Immature natural killer cell (primary cell): ENCODE measurements around the gene LAMC3. TPM values are rescaled to one million over a fixed set of nuclear protein-coding genes. Genes with fewer than 3 reads are reported as not detected.

ENCODE experiments used
- DNase-seq, 3 donors: peaks; one replicate each; pipeline ENCODE4 v3.0.0; 2022; ENCODE audit warnings: mixed read lengths in 1 of 3
- H3K27ac Mint-ChIP-seq, 6 donors: one replicate each; pipeline ENCODE4 v1.8.0; 2020; ENCODE audit warnings: mixed read lengths in 6 of 6, mild to moderate bottlenecking in 5 of 6, inconsistent platforms in 4 of 6, moderate library complexity in 3 of 6
- H3K27me3 Mint-ChIP-seq, 3 donors: one replicate each; pipeline ENCODE4 v1.8.0; 2020 to 2021; ENCODE audit warnings: low read depth in 3 of 3, mild to moderate bottlenecking in 3 of 3, mixed read lengths in 3 of 3, moderate library complexity in 3 of 3, inconsistent platforms in 1 of 3
- H3K36me3 Mint-ChIP-seq, 3 donors: one replicate each; pipeline ENCODE4 v1.8.0; 2020; ENCODE audit warnings: mixed read lengths in 3 of 3, inconsistent platforms in 2 of 3, mild to moderate bottlenecking in 2 of 3
- H3K4me1 Mint-ChIP-seq, 2 donors: one replicate each; pipeline ENCODE4 v1.8.0; 2020; ENCODE audit warnings: inconsistent platforms in 2 of 2, mild to moderate bottlenecking in 2 of 2, mixed read lengths in 2 of 2, moderate library complexity in 1 of 2
- H3K4me3 Mint-ChIP-seq, 5 donors: one replicate each; pipeline ENCODE4 v1.8.0; 2020; ENCODE audit warnings: mild to moderate bottlenecking in 5 of 5, mixed read lengths in 5 of 5, inconsistent platforms in 3 of 5, moderate library complexity in 3 of 5
- H3K9me3 Mint-ChIP-seq, 6 donors: one replicate each; pipeline ENCODE4 v1.8.0; 2020; ENCODE audit warnings: mild to moderate bottlenecking in 6 of 6, mixed read lengths in 6 of 6, inconsistent platforms in 4 of 6, moderate library complexity in 3 of 6
- polyA plus RNA-seq, 3 donors: library from polyadenylated mRNA; unstranded; fragments of 300-500 nt; fragmentation: Illumina TruSeq; gene quantifications; one replicate each; pipeline ENCODE4 v1.2.3, GENCODE V29; 2021

Gene LAMC3
- polyA plus RNA-seq, 3 donors from 2014 or later, result not detected

- DNase-seq, result no peak
- peaks cover 2 to 4% (median 3%) of the 10 kb centered on the region in 3 donors for H3K27me3 Mint-ChIP-seq
- no peaks in the 10 kb centered on the region for H3K9me3 Mint-ChIP-seq
- H3K27ac Mint-ChIP-seq, result no peak overlapping the region
- H3K4me3 Mint-ChIP-seq, result no peak overlapping the region
- H3K4me1 Mint-ChIP-seq, result no peaks in the 10 kb centered on the region
- no peaks in the 10 kb centered on the region for H3K36me3 Mint-ChIP-seq
Observed at GRCh38 chr9:131119600-131119999, 110.6 kb downstream of the LAMC3 start.

GRCh38 chr9:131120620-131121228 lies 111.8 kb downstream of the LAMC3 start:
- H3K4me3 Mint-ChIP-seq, result no peak overlapping the region
- H3K27me3 Mint-ChIP-seq, result peaks cover 3 to 14% (median 10%) of the 10 kb centered on the region in 3 donors
- no peak for DNase-seq
- H3K9me3 Mint-ChIP-seq, result no peaks in the 10 kb centered on the region
- H3K4me1 Mint-ChIP-seq, result peaks cover 10% of the 10 kb centered on the region in 2 donors
- no peaks in the 10 kb centered on the region for H3K36me3 Mint-ChIP-seq
- H3K27ac Mint-ChIP-seq, result no peak overlapping the region

GRCh38 chr9:131121346-131121745 lies 112.4 kb downstream of the LAMC3 start:
- H3K4me3 Mint-ChIP-seq, result no peak overlapping the region
- H3K27ac Mint-ChIP-seq, result no peak overlapping the region

GRCh38 chr9:131122158-131122557 lies 113.2 kb downstream of the LAMC3 start:
- DNase-seq, result no peak
- Mint-ChIP-seq H3K27ac (peak overlapping the region in 1 of 6 donors; percentile 73), H3K36me3 (no peaks in the 10 kb centered on the region), H3K27me3 (peaks cover 3 to 16% (median 13%) of the 10 kb centered on the region in 3 donors), H3K4me1 (peaks cover 21 to 22% of the 10 kb centered on the region in 2 donors), H3K4me3 (peak overlapping the region in 1 of 5 donors; percentile 15), H3K9me3 (no peaks in the 10 kb centered on the region)

More at GRCh38 chr9:131121346-131121745, 112.4 kb downstream of the LAMC3 start:
- peaks cover 16 to 17% of the 10 kb centered on the region in 2 donors for H3K4me1 Mint-ChIP-seq
- no peaks in the 10 kb centered on the region for H3K9me3 Mint-ChIP-seq
- no peaks in the 10 kb centered on the region for H3K36me3 Mint-ChIP-seq
- peaks cover 3 to 16% (median 15%) of the 10 kb centered on the region in 3 donors for H3K27me3 Mint-ChIP-seq
- no peak for DNase-seq

- no peak for DNase-seq
- H3K9me3 Mint-ChIP-seq, result no peaks in the 10 kb centered on the region
Observed at GRCh38 chr9:131125038-131125287, 116.0 kb downstream of the LAMC3 start.

GRCh38 chr9:131125288-131126058 lies 116.5 kb downstream of the LAMC3 start, which contains the start of gene NUP214:
Gene NUP214, plus strand, starts transcription at chr9:131125586. Its CDS starts 119 bp downstream, at chr9:131125705.
- peak within 1 kb of the TSS; percentile 98 to 100 (median 99) for H3K4me3 Mint-ChIP-seq
- peaks cover 4 to 20% (median 15%) of the 10 kb centered on the region in 3 donors for H3K36me3 Mint-ChIP-seq
- peaks cover 0 to 14% (median 13%) of the 10 kb centered on the region in 3 donors for H3K27me3 Mint-ChIP-seq
- peak within 1 kb of the TSS; percentile 96 to 99 (median 99) for H3K27ac Mint-ChIP-seq
- peak; percentile 99 for DNase-seq
- H3K4me1 Mint-ChIP-seq, result peaks cover 28 to 33% of the 10 kb centered on the region in 2 donors
- no peaks in the 10 kb centered on the region for H3K9me3 Mint-ChIP-seq

More at GRCh38 chr9:131125038-131125287, 116.0 kb downstream of the LAMC3 start:
- H3K36me3 Mint-ChIP-seq, result peaks cover 3 to 20% (median 14%) of the 10 kb centered on the region in 3 donors
- H3K27ac Mint-ChIP-seq, result peak overlapping the region; percentile 96 to 99 (median 99)
- H3K4me3 Mint-ChIP-seq, result peak overlapping the region; percentile 98 to 100 (median 99)
- peaks cover 0 to 14% (median 13%) of the 10 kb centered on the region in 3 donors for H3K27me3 Mint-ChIP-seq
- peaks cover 28 to 33% of the 10 kb centered on the region in 2 donors for H3K4me1 Mint-ChIP-seq

GRCh38 chr9:131126059-131126426 lies 117.1 kb downstream of the LAMC3 start:
- peaks cover 28 to 33% of the 10 kb centered on the region in 2 donors for H3K4me1 Mint-ChIP-seq
- no peak for DNase-seq
- peaks cover 0 to 14% (median 13%) of the 10 kb centered on the region in 3 donors for H3K27me3 Mint-ChIP-seq
- H3K27ac Mint-ChIP-seq, result peak overlapping the region; percentile 96 to 99 (median 99)
- peak overlapping the region; percentile 98 to 100 (median 99) for H3K4me3 Mint-ChIP-seq
- H3K9me3 Mint-ChIP-seq, result no peaks in the 10 kb centered on the region
- peaks cover 4 to 20% (median 17%) of the 10 kb centered on the region in 3 donors for H3K36me3 Mint-ChIP-seq

GRCh38 chr9:131129183-131129582 lies 120.2 kb downstream of the LAMC3 start:
- no peak overlapping the region for H3K27ac Mint-ChIP-seq

GRCh38 chr9:131138676-131139075 lies 129.7 kb downstream of the LAMC3 start:
- no peak overlapping the region for H3K27ac Mint-ChIP-seq
- no peaks in the 10 kb centered on the region for H3K27me3 Mint-ChIP-seq
- peaks cover 39 to 69% (median 46%) of the 10 kb centered on the region in 3 donors for H3K36me3 Mint-ChIP-seq
- H3K4me1 Mint-ChIP-seq, result no peaks in the 10 kb centered on the region
- H3K4me3 Mint-ChIP-seq, result no peak overlapping the region
- no peaks in the 10 kb centered on the region for H3K9me3 Mint-ChIP-seq
- no peak for DNase-seq

More at GRCh38 chr9:131129183-131129582, 120.2 kb downstream of the LAMC3 start:
- no peak overlapping the region for H3K4me3 Mint-ChIP-seq
- peaks cover 17 to 33% (median 33%) of the 10 kb centered on the region in 3 donors for H3K36me3 Mint-ChIP-seq
- peaks cover 28 to 33% of the 10 kb centered on the region in 2 donors for H3K4me1 Mint-ChIP-seq
- H3K9me3 Mint-ChIP-seq, result no peaks in the 10 kb centered on the region
- no peak for DNase-seq
- peaks cover 0 to 14% (median 13%) of the 10 kb centered on the region in 3 donors for H3K27me3 Mint-ChIP-seq

- Mint-ChIP-seq H3K27ac (no peak overlapping the region), H3K4me3 (no peak overlapping the region), H3K27me3 (peaks cover 0 to 1% (median 0%) of the 10 kb centered on the region in 3 donors), H3K4me1 (no peaks in the 10 kb centered on the region), H3K9me3 (no peaks in the 10 kb centered on the region), H3K36me3 (peaks cover 35 to 72% (median 45%) of the 10 kb centered on the region in 3 donors)
- DNase-seq, result no peak
Observed at GRCh38 chr9:131140112-131140511, 131.1 kb downstream of the LAMC3 start.

GRCh38 chr9:131140550-131140949 lies 131.6 kb downstream of the LAMC3 start:
- no peaks in the 10 kb centered on the region for H3K4me1 Mint-ChIP-seq
- peaks cover 35 to 75% (median 48%) of the 10 kb centered on the region in 3 donors for H3K36me3 Mint-ChIP-seq
- peaks cover 0 to 1% (median 0%) of the 10 kb centered on the region in 3 donors for H3K27me3 Mint-ChIP-seq
- H3K27ac Mint-ChIP-seq, result no peak overlapping the region
- no peaks in the 10 kb centered on the region for H3K9me3 Mint-ChIP-seq
- no peak overlapping the region for H3K4me3 Mint-ChIP-seq
- DNase-seq, result no peak

- Mint-ChIP-seq H3K27ac (no peak overlapping the region), H3K36me3 (peaks cover 31 to 71% (median 52%) of the 10 kb centered on the region in 3 donors), H3K4me1 (no peaks in the 10 kb centered on the region), H3K4me3 (no peak overlapping the region), H3K27me3 (peaks cover 0 to 1% (median 0%) of the 10 kb centered on the region in 3 donors), H3K9me3 (no peaks in the 10 kb centered on the region)
- no peak for DNase-seq
Observed at GRCh38 chr9:131142160-131142559, 133.2 kb downstream of the LAMC3 start.
